ENCODE measurements around the gene ATP10A. TPM values are rescaled to one million over a fixed set of nuclear protein-coding genes. Genes with fewer than 3 reads are reported as not detected.

ATP10A gene
- total RNA-seq, 2 experiments from 2014 or later, result 0.06 TPM; not detected in 1

GRCh38 chr15:25892126-25892525 lies 29.0 kb upstream of the ATP10A start:
- CTCF ChIA-PET (ENCODE audit: unreplicated experiment), result no interaction called here
- H3K4me1 ChIP-seq (ENCODE audit: insufficient read depth, low read length, poor library complexity, severe bottlenecking), result peaks cover 5% of the 10 kb centered on the region
- H4K20me1 ChIP-seq (ENCODE audit: insufficient read depth, low read length), result no peaks in the 10 kb centered on the region
- no peak overlapping the region for H2AFZ ChIP-seq (ENCODE audit: low read length)
- no peaks in the 10 kb centered on the region for H3K9me2 ChIP-seq (ENCODE audit: insufficient read depth, low read length)
- no peak for DNase-seq (ENCODE audit: low spot score)
- H3K4me2 ChIP-seq (ENCODE audit: low read length), result no peak overlapping the region
- H3K4me3 ChIP-seq (ENCODE audit: low read depth, low read length, poor library complexity, severe bottlenecking), result no peak overlapping the region
- BruUV-seq (replicated peaks), result no TSS peak
- TF ChIP-seq, protein P1, sequence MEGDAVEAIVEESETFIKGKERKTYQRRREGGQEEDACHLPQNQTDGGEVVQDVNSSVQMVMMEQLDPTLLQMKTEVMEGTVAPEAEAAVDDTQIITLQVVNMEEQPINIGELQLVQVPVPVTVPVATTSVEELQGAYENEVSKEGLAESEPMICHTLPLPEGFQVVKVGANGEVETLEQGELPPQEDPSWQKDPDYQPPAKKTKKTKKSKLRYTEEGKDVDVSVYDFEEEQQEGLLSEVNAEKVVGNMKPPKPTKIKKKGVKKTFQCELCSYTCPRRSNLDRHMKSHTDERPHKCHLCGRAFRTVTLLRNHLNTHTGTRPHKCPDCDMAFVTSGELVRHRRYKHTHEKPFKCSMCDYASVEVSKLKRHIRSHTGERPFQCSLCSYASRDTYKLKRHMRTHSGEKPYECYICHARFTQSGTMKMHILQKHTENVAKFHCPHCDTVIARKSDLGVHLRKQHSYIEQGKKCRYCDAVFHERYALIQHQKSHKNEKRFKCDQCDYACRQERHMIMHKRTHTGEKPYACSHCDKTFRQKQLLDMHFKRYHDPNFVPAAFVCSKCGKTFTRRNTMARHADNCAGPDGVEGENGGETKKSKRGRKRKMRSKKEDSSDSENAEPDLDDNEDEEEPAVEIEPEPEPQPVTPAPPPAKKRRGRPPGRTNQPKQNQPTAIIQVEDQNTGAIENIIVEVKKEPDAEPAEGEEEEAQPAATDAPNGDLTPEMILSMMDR (conservative IDR thresholded peaks at IDR 0.05; ENCODE audit: low read length), result no peak
- no peak for TF ChIP-seq EZH2phosphoT487 (IDR thresholded peaks at IDR 0.05; ENCODE audit: borderline replicate concordance, low read depth, low read length)
- no peaks in the 10 kb centered on the region for H3K79me2 ChIP-seq (ENCODE audit: insufficient read depth, low read depth, low read length)
- POLR2A ChIA-PET, result interaction anchor here (0.6 to 1.0 kb wide), 4 partner anchors 11 to 60 kb away, joined by 3 read pairs; no protein-coding TSS in a partner anchor
- intact Hi-C loops (cut with micrococcal nuclease; ENCODE audit: unreplicated experiment), result no loop called here
- no peaks in the 10 kb centered on the region for H3K36me3 ChIP-seq (ENCODE audit: insufficient read depth, low read length)
- no peaks in the 10 kb centered on the region for H3K9me3 ChIP-seq (ENCODE audit: low read length)
- no peak overlapping the region for H3K27ac ChIP-seq (ENCODE audit: low read depth, low read length, poor library complexity, severe bottlenecking)

GRCh38 chr15:25891081-25891480 lies 28.0 kb upstream of the ATP10A start:
- Histone ChIP-seq H4K20me1 (ENCODE audit: insufficient read depth, low read length) (no peaks in the 10 kb centered on the region), H2AFZ (ENCODE audit: low read length) (no peak overlapping the region), H3K4me1 (ENCODE audit: insufficient read depth, low read length, poor library complexity, severe bottlenecking) (peaks cover 5% of the 10 kb centered on the region), H3K36me3 (ENCODE audit: insufficient read depth, low read length) (no peaks in the 10 kb centered on the region), H3K4me3 (ENCODE audit: low read depth, low read length, poor library complexity, severe bottlenecking) (no peak overlapping the region), H3K4me2 (ENCODE audit: low read length) (no peak overlapping the region), H3K79me2 (ENCODE audit: insufficient read depth, low read depth, low read length) (no peaks in the 10 kb centered on the region), H3K9me3 (ENCODE audit: low read length) (no peaks in the 10 kb centered on the region), H3K9me2 (ENCODE audit: insufficient read depth, low read length) (no peaks in the 10 kb centered on the region), H3K27ac (ENCODE audit: low read depth, low read length, poor library complexity, severe bottlenecking) (no peak overlapping the region)
- no TSS peak for BruUV-seq (replicated peaks)
- POLR2A ChIA-PET, result interaction anchor here (1.0 kb wide), 1 partner anchor 10 kb away, joined by 3 read pairs; no protein-coding TSS in a partner anchor
- CTCF ChIA-PET (ENCODE audit: unreplicated experiment), result no interaction called here
- no peak for DNase-seq (ENCODE audit: low spot score)
- intact Hi-C loops (cut with micrococcal nuclease; ENCODE audit: unreplicated experiment), result no loop called here
- TF ChIP-seq, protein P1 (conservative IDR thresholded peaks at IDR 0.05; ENCODE audit: low read length), result no peak
- no peak for TF ChIP-seq EZH2phosphoT487 (IDR thresholded peaks at IDR 0.05; ENCODE audit: borderline replicate concordance, low read depth, low read length)

- peaks cover 5% of the 10 kb centered on the region for H3K4me1 ChIP-seq (ENCODE audit: insufficient read depth, low read length, poor library complexity, severe bottlenecking)
- TF ChIP-seq, protein P1 (conservative IDR thresholded peaks at IDR 0.05; ENCODE audit: low read length), result no peak
- no peak for TF ChIP-seq EZH2phosphoT487 (IDR thresholded peaks at IDR 0.05; ENCODE audit: borderline replicate concordance, low read depth, low read length)
- H3K9me3 ChIP-seq (ENCODE audit: low read length), result no peaks in the 10 kb centered on the region
- no peak overlapping the region for H3K4me3 ChIP-seq (ENCODE audit: low read depth, low read length, poor library complexity, severe bottlenecking)
- no peaks in the 10 kb centered on the region for H3K9me2 ChIP-seq (ENCODE audit: insufficient read depth, low read length)
- no peak overlapping the region for H2AFZ ChIP-seq (ENCODE audit: low read length)
- no peak for DNase-seq (ENCODE audit: low spot score)
- intact Hi-C loops (cut with micrococcal nuclease; ENCODE audit: unreplicated experiment), result no loop called here
- no peak overlapping the region for H3K4me2 ChIP-seq (ENCODE audit: low read length)
- no peaks in the 10 kb centered on the region for H3K36me3 ChIP-seq (ENCODE audit: insufficient read depth, low read length)
- H3K79me2 ChIP-seq (ENCODE audit: insufficient read depth, low read depth, low read length), result no peaks in the 10 kb centered on the region
- POLR2A ChIA-PET, result no interaction called here
- no peaks in the 10 kb centered on the region for H4K20me1 ChIP-seq (ENCODE audit: insufficient read depth, low read length)
- CTCF ChIA-PET (ENCODE audit: unreplicated experiment), result no interaction called here
- BruUV-seq (replicated peaks), result no TSS peak
- no peak overlapping the region for H3K27ac ChIP-seq (ENCODE audit: low read depth, low read length, poor library complexity, severe bottlenecking)
These were observed 27.4 kb upstream of the ATP10A start for GRCh38 chr15:25890529-25890928.
